Heart right ventricle (tissue), 16 donors: ENCODE measurements around the gene FOXD1. TPM values are rescaled to one million over a fixed set of nuclear protein-coding genes. Genes with fewer than 3 reads are reported as not detected.

Experiments
- ATAC-seq, 8 donors: fragments of 200-7000 bp; cut with Tn5 transposase; one replicate each; pipeline ENCODE4 v1.9.1; 2020; ENCODE audit warnings: mild to moderate bottlenecking in 8 of 8, moderate library complexity in 8 of 8, moderate number of reproducible peaks in 1 of 8
- DNase-seq, 2 donors: peaks; one replicate each; pipeline ENCODE4 v3.0.0-alpha.2; 2020
- H3K27ac ChIP-seq, 10 donors: fragments of 200-600 bp; sonication (generic) in 2 of 10; one replicate each; pipeline versions ENCODE4 v1.5.0 to v1.8.0; 2020 to 2022; ENCODE audit warnings: mild to moderate bottlenecking in 3 of 10
- H3K27me3 ChIP-seq, 7 donors: fragments of 200-600 bp; one replicate each; pipeline ENCODE4 v1.8.0; 2021 to 2022; ENCODE audit warnings: mild to moderate bottlenecking in 2 of 7
- H3K36me3 ChIP-seq, 9 donors: fragments of 200-600 bp; sonication (generic) in 1 of 9; one replicate each; pipeline versions ENCODE4 v1.5.0 to v1.8.0; 2020 to 2022; ENCODE audit warnings: mild to moderate bottlenecking in 2 of 9
- H3K4me1 ChIP-seq, 9 donors: fragments of 200-600 bp; sonication (generic) in 1 of 9; one replicate each; pipeline versions ENCODE4 v1.5.0 to v1.8.0; 2020 to 2022; ENCODE audit warnings: mild to moderate bottlenecking in 4 of 9
- H3K4me3 ChIP-seq, 10 donors: fragments of 200-600 bp; sonication (generic) in 2 of 10; one replicate each; pipeline versions ENCODE4 v1.5.0 to v1.8.0; 2020 to 2022; ENCODE audit warnings: mild to moderate bottlenecking in 7 of 10, moderate library complexity in 2 of 10
- H3K9me3 ChIP-seq, 11 donors: fragments of 200-600 bp in 10 of 11; sonication (generic) in 2 of 11; one replicate each; pipeline versions ENCODE4 v1.5.0 to v1.8.0; 2013 to 2022; ENCODE audit warnings: mild to moderate bottlenecking in 2 of 11, control low read depth in 1 of 11, moderate library complexity in 1 of 11
- WGBS, 2 donors: extraction: QIAGEN DNeasy Blood & Tissue Kit; methylation state at CpG; one replicate each; pipeline ENCODE4 v1.1.7; 2013; ENCODE audit warnings: inconsistent platforms in 1 of 2; 5-methylcytosine and 5-hydroxymethylcytosine counted together
- intact Hi-C, 10 donors: fragments of 100-400 bp; cut with DNase I; formaldehyde crosslinking; loops; one replicate each; pipeline versions ENCODE4 v1.11.1 to v1.14.2; 2022
- polyA plus RNA-seq, 2 donors: library from polyadenylated mRNA; stranded (reverse); fragments of 200-250 nt; gene quantifications; one replicate each; pipeline ENCODE4 v1.2.3, GENCODE V29; 2013
- total RNA-seq, 10 donors: library from RNA; stranded (reverse); fragmentation: NEBNext Ultra II Directional in 3 of 10; extraction: Animal tissue kit (Norgen Biotek cat#: 25700) in 3 of 10; gene quantifications; one replicate each; pipeline versions ENCODE4 v1.2.1 to v1.2.4, GENCODE V29; 2021 to 2023
- TF ChIP-seq, protein P1 (sequence below), 9 donors: fragments of 200-600 bp; sonication (generic) in 2 of 9; IDR thresholded peaks; one replicate each; pipeline versions ENCODE4 v1.5.0 to v1.8.0; 2021 to 2022; ENCODE audit warnings: antibody characterized with exemption in 9 of 9, mild to moderate bottlenecking in 5 of 9, moderate library complexity in 1 of 9
- donor health status: Arrhythmogenic right ventricular cardiomyopathy.
- donor health status: ischemic (EF 13 %, LVEDD 7.1; RV severe dilation, severe dysfunction).
- donor health status: healthy with polysubstance abuse.
- donor health status: DM: no; HTN: yes; CAD: no.
- donor health status: DM: no; HTN: no; CAD: no.
- donor health status: ischemic (EF 25% LVEDD 6.9; RV normal size, moderate dysfunction).
- donor health status: ischemic (EF 25% LVEDD 5.7; RV mildly dilated, moderate dysfunction).
- donor health status: healthy.
- donor health status: DM: yes; HTN: yes; CAD: no.
- donor health status: Ischemic cardiomyopathy.
- donor health status: ischemic (EF 35%, LVEDD 5.7; RV mildly dilated, moderate dysfunction).
- donor health status: nonischemic (EF 11% LVEDD 7.7; RV severe dilation, severe dysfunction).
- donor health status: DM: yes; HTN: yes; CAD: no.
- donor health status: PGD.
- donor health status: ischemic (EF 29% LVEDD 5.4; RV normal size, mild dysfunction).
- donor health status: nonischemic (EF 23%, LVEDD 6.1; RV moderate dilation, normal function).

Gene FOXD1
- total and polyA plus RNA-seq, 12 donors = 0.07 to 0.15 (median 0.12) TPM; not detected in 7

DNA sequence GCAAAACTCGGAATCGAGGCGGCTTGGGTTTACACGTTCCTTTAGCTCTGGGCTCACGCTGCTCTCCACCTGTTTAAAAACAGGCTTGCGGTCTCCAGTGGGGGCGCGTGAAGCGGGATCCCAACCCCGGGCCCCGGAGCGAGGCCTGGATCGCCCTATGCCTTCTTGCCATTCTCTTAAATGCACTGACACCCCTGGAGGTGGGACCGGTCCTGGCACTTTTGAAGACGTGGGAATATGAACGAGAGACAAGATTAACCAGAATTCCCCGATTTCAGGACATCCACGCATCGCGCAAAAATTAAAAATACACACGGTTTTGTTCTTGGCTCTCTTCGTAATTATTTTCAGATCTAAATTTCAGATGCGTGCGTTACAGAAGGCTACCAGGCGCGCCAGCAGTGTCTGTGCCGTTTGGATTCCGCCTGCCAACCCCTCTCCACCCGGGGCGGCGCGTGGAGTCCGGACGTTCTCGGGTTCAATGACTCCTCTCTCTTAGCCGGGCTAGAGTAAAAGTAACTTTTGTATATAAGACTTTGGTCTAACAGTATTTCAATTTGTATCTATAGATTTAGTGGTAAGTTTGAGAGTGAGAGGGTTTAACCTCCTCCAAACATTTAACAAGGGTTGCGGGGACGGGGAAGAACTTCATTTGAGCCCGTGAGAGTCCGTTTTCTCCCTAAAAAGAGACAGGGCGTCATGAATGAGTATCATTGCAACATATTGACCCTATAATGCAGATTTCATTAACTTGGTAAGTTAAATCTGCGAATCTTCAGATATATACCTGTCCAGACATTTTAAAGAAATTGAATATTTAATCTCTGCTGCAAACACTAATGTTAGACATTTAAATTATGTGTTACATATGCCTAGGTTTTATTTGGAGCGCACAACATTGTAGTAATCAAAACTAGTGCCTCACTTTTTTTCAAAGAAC, 3.8 kb downstream of the FOXD1 start:
- H3K4me1 ChIP-seq = peaks cover 3 to 33% (median 11%) of the 10 kb centered on the region in 9 donors
- DNase-seq (no peak), ATAC-seq (no peak)
- no peak overlapping the region for H3K4me3 ChIP-seq
- WGBS, 2 donors = 9 to 15% methylated on average over 43 of the region's 43 CpGs
- H3K9me3 ChIP-seq = no peaks in the 10 kb centered on the region
- H3K27ac ChIP-seq = no peak overlapping the region
- TF ChIP-seq, protein P1, sequence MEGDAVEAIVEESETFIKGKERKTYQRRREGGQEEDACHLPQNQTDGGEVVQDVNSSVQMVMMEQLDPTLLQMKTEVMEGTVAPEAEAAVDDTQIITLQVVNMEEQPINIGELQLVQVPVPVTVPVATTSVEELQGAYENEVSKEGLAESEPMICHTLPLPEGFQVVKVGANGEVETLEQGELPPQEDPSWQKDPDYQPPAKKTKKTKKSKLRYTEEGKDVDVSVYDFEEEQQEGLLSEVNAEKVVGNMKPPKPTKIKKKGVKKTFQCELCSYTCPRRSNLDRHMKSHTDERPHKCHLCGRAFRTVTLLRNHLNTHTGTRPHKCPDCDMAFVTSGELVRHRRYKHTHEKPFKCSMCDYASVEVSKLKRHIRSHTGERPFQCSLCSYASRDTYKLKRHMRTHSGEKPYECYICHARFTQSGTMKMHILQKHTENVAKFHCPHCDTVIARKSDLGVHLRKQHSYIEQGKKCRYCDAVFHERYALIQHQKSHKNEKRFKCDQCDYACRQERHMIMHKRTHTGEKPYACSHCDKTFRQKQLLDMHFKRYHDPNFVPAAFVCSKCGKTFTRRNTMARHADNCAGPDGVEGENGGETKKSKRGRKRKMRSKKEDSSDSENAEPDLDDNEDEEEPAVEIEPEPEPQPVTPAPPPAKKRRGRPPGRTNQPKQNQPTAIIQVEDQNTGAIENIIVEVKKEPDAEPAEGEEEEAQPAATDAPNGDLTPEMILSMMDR (IDR thresholded peaks at IDR 0.05) = no peak
- H3K36me3 ChIP-seq = peaks cover 0 to 11% (median 0%) of the 10 kb centered on the region in 9 donors
- H3K27me3 ChIP-seq = peaks cover 62 to 93% (median 91%) of the 10 kb centered on the region in 7 donors
- intact Hi-C loops = loop anchor here in 4 of 10 donors (5.0 to 10.0 kb wide), 4 partner anchors 147 to 360 kb away; no protein-coding TSS in a partner anchor

DNA sequence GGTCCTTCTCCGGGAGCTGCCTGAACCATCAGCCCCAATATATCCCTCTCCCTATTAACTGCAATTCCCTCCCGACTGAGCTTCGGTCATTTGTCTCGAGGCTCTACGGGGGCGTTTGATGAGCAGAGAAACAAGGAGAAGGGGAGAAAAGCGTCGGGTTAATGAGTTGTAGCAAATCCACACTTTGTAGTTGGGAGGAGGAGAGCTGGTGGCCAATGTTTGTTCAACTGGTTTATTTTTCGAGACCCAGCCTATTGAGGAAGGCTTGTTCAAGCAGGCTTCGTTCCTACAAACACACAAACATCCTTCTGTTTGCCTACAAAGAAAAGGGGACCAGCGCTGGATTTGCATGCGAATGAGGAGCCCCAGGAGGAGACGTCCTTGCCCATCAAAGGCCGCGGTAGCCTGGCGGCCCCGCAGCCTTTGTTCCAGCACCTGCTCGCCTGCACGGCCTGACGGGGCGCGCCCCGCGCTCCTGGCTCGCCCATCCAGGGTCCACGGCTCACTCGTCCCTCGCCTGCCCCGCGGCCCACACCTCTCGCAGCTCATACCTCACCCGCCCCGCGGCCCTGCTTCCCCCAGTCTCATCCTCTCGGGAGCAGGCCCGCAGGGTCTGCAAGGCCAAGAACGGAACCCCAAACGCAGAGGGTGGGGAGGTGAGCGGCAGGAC, 4.6 kb downstream of the FOXD1 start:
- ATAC-seq (no peak), DNase-seq (no peak)
- TF ChIP-seq, protein P1 (IDR thresholded peaks at IDR 0.05) = no peak
- Histone ChIP-seq H3K36me3 (peaks cover 0 to 5% (median 0%) of the 10 kb centered on the region in 9 donors), H3K9me3 (no peaks in the 10 kb centered on the region), H3K27me3 (peaks cover 58 to 93% (median 91%) of the 10 kb centered on the region in 7 donors), H3K4me3 (no peak overlapping the region), H3K27ac (no peak overlapping the region), H3K4me1 (peaks cover 3 to 27% (median 10%) of the 10 kb centered on the region in 9 donors)
- WGBS, 2 donors = 4 to 9% methylated on average over 36 to 39 of the region's 39 CpGs
- intact Hi-C loops = loop anchor here in 3 of 10 donors (10.0 kb wide), 3 partner anchors 149 to 359 kb away; no protein-coding TSS in a partner anchor

DNA sequence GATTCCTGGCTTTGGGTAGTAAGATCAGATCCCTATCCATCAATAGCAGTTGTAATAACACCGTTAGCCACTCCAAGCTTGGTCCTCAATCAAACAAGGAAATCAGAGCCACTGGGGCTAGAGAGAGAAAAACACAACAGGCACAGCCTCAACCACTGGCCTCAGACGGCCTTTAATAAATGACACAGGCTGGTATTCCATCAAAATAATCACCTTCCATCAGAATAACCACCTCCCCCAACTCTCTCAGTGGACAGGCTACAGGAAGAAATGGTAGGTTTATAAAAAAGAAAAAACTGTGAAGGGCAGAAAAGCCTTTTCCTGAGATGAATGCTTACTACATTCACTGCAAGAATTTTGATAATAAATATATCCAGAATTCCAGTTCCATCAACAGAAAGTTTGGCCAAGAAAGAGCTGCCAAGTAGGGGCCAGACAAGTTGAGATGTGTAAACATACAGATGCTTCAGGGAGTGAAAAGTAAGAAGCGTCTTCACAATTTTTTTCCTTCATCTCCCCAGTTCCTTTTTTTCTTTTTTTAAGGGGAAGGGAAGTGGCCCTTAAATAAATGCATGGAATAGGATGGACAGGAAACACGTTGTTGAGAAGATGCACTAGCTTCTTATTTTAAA, 5.5 kb downstream of the FOXD1 start:
- no peak for ATAC-seq
- no peaks in the 10 kb centered on the region for H3K36me3 ChIP-seq
- 14 to 30% methylated on average over 4 of the region's 4 CpGs for WGBS, 2 donors
- peaks cover 57 to 94% (median 92%) of the 10 kb centered on the region in 7 donors for H3K27me3 ChIP-seq
- no peaks in the 10 kb centered on the region for H3K9me3 ChIP-seq
- peaks cover 0 to 21% (median 4%) of the 10 kb centered on the region in 9 donors for H3K4me1 ChIP-seq
- H3K4me3 ChIP-seq = no peak overlapping the region
- TF ChIP-seq, protein P1 (IDR thresholded peaks at IDR 0.05) = no peak
- intact Hi-C loops = loop anchor here in 3 of 10 donors (10.0 kb wide), 3 partner anchors 148 to 358 kb away; no protein-coding TSS in a partner anchor
- no peak for DNase-seq
- H3K27ac ChIP-seq = no peak overlapping the region
